WTC11 (cell line): ENCODE results near the gene SHROOM3.

ENCODE experiments used
- RELA ChIP-seq: sonication (generic); formaldehyde crosslinking; IDR thresholded peaks from 2 replicates; pipeline ENCODE4 v1.8.1; 2022; ENCODE audit warnings: missing genetic modification reagents, mild to moderate bottlenecking, borderline replicate concordance
- ZNF121 ChIP-seq: sonication (generic); formaldehyde crosslinking; IDR thresholded peaks from 2 replicates; pipeline ENCODE4 v1.8.0; 2023; ENCODE audit warnings: missing genetic modification reagents
- TF ChIP-seq, protein P1 (sequence below): fragments of 200-600 bp; IDR thresholded peaks from 2 replicates; pipeline ENCODE4 v1.8.0; 2022; ENCODE audit warnings: antibody characterized with exemption
- TF ChIP-seq, protein P2 (sequence below): sonication (generic); formaldehyde crosslinking; IDR thresholded peaks from 2 replicates; pipeline ENCODE4 v1.8.1; 2022; ENCODE audit warnings: mild to moderate bottlenecking, moderate library complexity, missing genetic modification reagents

DNA sequence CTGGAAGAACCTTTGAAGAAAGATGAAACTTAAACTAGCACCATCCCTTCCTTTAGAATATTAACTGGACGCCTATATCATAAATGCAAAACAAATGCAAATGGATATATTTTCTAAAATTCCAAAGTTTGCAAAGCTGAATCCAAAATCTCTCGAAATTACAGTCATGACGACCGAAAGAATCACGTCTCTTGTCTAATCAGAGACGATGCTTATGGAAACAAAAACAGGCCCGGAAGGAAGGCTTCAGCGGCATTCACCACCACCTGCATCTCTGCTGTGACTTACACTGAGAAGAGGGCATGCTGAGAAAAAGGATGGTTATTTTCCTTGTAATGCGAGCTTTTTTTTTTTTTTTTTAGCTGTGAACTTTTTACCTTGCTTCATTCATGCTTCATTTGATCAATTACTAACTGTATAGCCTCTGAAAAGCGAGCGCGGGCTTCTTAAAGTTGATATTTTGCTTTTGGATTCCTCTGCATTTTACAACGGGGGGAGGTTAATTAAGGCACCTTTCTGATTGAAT lies 253.7 kb downstream of the SHROOM3 start:
- TF ChIP-seq, protein P1, sequence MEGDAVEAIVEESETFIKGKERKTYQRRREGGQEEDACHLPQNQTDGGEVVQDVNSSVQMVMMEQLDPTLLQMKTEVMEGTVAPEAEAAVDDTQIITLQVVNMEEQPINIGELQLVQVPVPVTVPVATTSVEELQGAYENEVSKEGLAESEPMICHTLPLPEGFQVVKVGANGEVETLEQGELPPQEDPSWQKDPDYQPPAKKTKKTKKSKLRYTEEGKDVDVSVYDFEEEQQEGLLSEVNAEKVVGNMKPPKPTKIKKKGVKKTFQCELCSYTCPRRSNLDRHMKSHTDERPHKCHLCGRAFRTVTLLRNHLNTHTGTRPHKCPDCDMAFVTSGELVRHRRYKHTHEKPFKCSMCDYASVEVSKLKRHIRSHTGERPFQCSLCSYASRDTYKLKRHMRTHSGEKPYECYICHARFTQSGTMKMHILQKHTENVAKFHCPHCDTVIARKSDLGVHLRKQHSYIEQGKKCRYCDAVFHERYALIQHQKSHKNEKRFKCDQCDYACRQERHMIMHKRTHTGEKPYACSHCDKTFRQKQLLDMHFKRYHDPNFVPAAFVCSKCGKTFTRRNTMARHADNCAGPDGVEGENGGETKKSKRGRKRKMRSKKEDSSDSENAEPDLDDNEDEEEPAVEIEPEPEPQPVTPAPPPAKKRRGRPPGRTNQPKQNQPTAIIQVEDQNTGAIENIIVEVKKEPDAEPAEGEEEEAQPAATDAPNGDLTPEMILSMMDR = no peak
- TF ChIP-seq ZNF121 (CRISPR knock-in tag) = no peak
- TF ChIP-seq, protein P2, sequence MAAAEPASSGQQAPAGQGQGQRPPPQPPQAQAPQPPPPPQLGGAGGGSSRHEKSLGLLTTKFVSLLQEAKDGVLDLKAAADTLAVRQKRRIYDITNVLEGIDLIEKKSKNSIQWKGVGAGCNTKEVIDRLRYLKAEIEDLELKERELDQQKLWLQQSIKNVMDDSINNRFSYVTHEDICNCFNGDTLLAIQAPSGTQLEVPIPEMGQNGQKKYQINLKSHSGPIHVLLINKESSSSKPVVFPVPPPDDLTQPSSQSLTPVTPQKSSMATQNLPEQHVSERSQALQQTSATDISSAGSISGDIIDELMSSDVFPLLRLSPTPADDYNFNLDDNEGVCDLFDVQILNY (CRISPR knock-in tag) = no peak
- TF ChIP-seq RELA = no peak
